B cell (primary cell): ENCODE results near the gene NFASC. TPM values are rescaled to one million over a fixed set of nuclear protein-coding genes. Genes with fewer than 3 reads are reported as not detected.

ENCODE experiments used
- ATAC-seq: fragments of 200-7000 bp; cut with Tn5 transposase; one replicate; pipeline ENCODE4 v1.10.0; 2021; ENCODE audit warnings: low read depth, mild to moderate bottlenecking, moderate number of reproducible peaks, moderate library complexity
- CTCF ChIA-PET: fragments of 350-600 bp; sonication (Branson Sonifier 250); formaldehyde crosslinking; loops from one replicate; lab custom pipeline; 2021; ENCODE audit warnings: antibody characterized with exemption, inconsistent platforms; lab: Charles Lee
- POLR2A ChIA-PET: fragments of 350-600 bp; sonication (Branson Sonifier 250); formaldehyde crosslinking; loops from one replicate; lab custom pipeline; 2021; ENCODE audit warnings: antibody characterized with exemption; lab: Charles Lee
- DNase-seq: peaks from one replicate; pipeline ENCODE4 v3.0.0; 2013
- H2AFZ ChIP-seq: 2 replicates; pipeline ENCODE4 v1.6.1; 2012; ENCODE audit warnings: mild to moderate bottlenecking, low read depth, low read length; ENCODE audit not compliant: insufficient read depth, poor library complexity, severe bottlenecking
- H3K27ac ChIP-seq, 2 donors: 1 replicate in 1 of 2; 2 replicates in 1 of 2; pipeline ENCODE4 v1.5.1; 2012 to 2013; ENCODE audit warnings: low read length in 2 of 2, mild to moderate bottlenecking in 2 of 2, moderate library complexity in 1 of 2
- H3K27me3 ChIP-seq, 4 experiments: fragments of 200-600 bp in 1 of 4; sonication (generic) in 1 of 4; replicated peaks in 1 of 4; 1 replicate in 2 of 4; 2 replicates in 2 of 4; pipeline versions ENCODE4 v1.6.1 to v1.7.0; 2013 to 2016; ENCODE audit warnings: low read length in 3 of 4, mild to moderate bottlenecking in 2 of 4, mixed read lengths in 1 of 4, moderate library complexity in 1 of 4; ENCODE audit not compliant: insufficient read depth in 4 of 4, control insufficient read depth in 3 of 4; ENCODE audit errors: control extremely low read depth in 1 of 4
- H3K36me3 ChIP-seq, 2 experiments: replicated peaks in 1 of 2; 1 replicate in 1 of 2; 2 replicates in 1 of 2; pipeline versions ENCODE4 v1.6.1 to v1.7.1; 2013; ENCODE audit warnings: low read length in 1 of 2; ENCODE audit not compliant: insufficient read depth in 2 of 2, control insufficient read depth in 1 of 2; ENCODE audit errors: control extremely low read depth in 1 of 2, extremely low read depth in 1 of 2
- H3K4me1 ChIP-seq, 2 donors: fragments of 200-600 bp in 1 of 2; sonication (generic) in 1 of 2; 1 replicate in 1 of 2; 2 replicates in 1 of 2; pipeline versions ENCODE4 v1.5.1 to v1.6.1; 2013 to 2017; ENCODE audit warnings: low read length in 2 of 2; ENCODE audit not compliant: control insufficient read depth in 2 of 2, insufficient read depth in 2 of 2
- H3K4me2 ChIP-seq: replicated peaks from 2 replicates; pipeline ENCODE3; 2012; ENCODE audit warnings: mild to moderate bottlenecking, low read depth, low read length; ENCODE audit not compliant: poor library complexity, severe bottlenecking
- H3K4me3 ChIP-seq, 5 experiments: fragments of 200-600 bp in 1 of 5; sonication (generic) in 1 of 5; 1 replicate in 3 of 5; 2 replicates in 2 of 5; pipeline versions ENCODE4 v1.5.1 to v1.7.0; 2011 to 2016; ENCODE audit warnings: low read length in 4 of 5, mild to moderate bottlenecking in 4 of 5, low read depth in 2 of 5, control low read depth in 1 of 5, moderate library complexity in 1 of 5; ENCODE audit not compliant: insufficient read depth in 1 of 5; ENCODE audit errors: control extremely low read depth in 1 of 5, extremely low read depth in 1 of 5
- H3K79me2 ChIP-seq: fragments of 200-600 bp; sonication (generic); one replicate; pipeline ENCODE4 v1.6.0; 2016; ENCODE audit warnings: low read length; ENCODE audit not compliant: control insufficient read depth, insufficient read depth
- H3K9ac ChIP-seq: fragments of 200-600 bp; sonication (generic); 2 replicates; pipeline ENCODE4 v1.6.1; 2017; ENCODE audit warnings: mild to moderate bottlenecking, low read length, moderate library complexity
- H3K9me3 ChIP-seq, 3 donors: one replicate each; pipeline versions ENCODE4 v1.6.1 to v1.7.1; 2013; ENCODE audit warnings: low read length in 2 of 3; ENCODE audit not compliant: control insufficient read depth in 2 of 3, insufficient read depth in 1 of 3; ENCODE audit errors: control extremely low read depth in 1 of 3
- H4K20me1 ChIP-seq: 2 replicates; pipeline ENCODE4 v1.6.0; 2012; ENCODE audit warnings: mild to moderate bottlenecking, low read length; ENCODE audit not compliant: insufficient read depth, control insufficient read depth, poor library complexity, severe bottlenecking
- H3K27ac Mint-ChIP-seq: one replicate; pipeline ENCODE4 v1.8.0; 2021; ENCODE audit warnings: mixed read lengths
- H3K27me3 Mint-ChIP-seq: one replicate; pipeline ENCODE4 v1.8.0; 2021; ENCODE audit warnings: mixed read lengths
- H3K4me1 Mint-ChIP-seq: one replicate; pipeline ENCODE4 v1.8.0; 2021; ENCODE audit warnings: mixed read lengths
- H3K4me3 Mint-ChIP-seq: one replicate; pipeline ENCODE4 v1.8.0; 2021; ENCODE audit warnings: mixed read lengths
- H3K9me3 Mint-ChIP-seq: one replicate; pipeline ENCODE4 v1.8.0; 2022; ENCODE audit warnings: mixed read lengths; ENCODE audit not compliant: insufficient read depth
- CTCF ChIP-seq: fragments of 200-600 bp; IDR thresholded peaks from one replicate; pipeline ENCODE4 v1.8.0; 2022; ENCODE audit warnings: antibody characterized with exemption, mild to moderate bottlenecking
- EZH2 ChIP-seq: IDR thresholded peaks from 2 replicates; pipeline ENCODE4 v1.6.1; 2012; ENCODE audit warnings: borderline replicate concordance, low read depth, mild to moderate bottlenecking, moderate library complexity, low read length; ENCODE audit not compliant: insufficient read depth, poor library complexity, severe bottlenecking
- WGBS: methylation state at CpG from one replicate; pipeline ENCODE4 v1.1.5; 2013; ENCODE audit warnings: missing lambda C conversion rate; ENCODE audit not compliant: insufficient coverage; 5-methylcytosine and 5-hydroxymethylcytosine counted together
- intact Hi-C: fragments of 100-400 bp; cut with micrococcal nuclease; formaldehyde crosslinking; loops from one replicate; pipeline ENCODE4 v1.10.0; 2022
- polyA plus RNA-seq: library from polyadenylated mRNA; depleted of rRNA; stranded (reverse); fragments of >200 nt; gene quantifications from 2 replicates; pipeline ENCODE4 v1.2.3, GENCODE V29; 2012
- total RNA-seq, 2 donors: library from RNA; stranded (reverse); fragments of 120-200 nt in 1 of 2; gene quantifications; 1 replicate in 1 of 2; 2 replicates in 1 of 2; pipeline versions ENCODE4 v1.2.3 to v1.2.4, GENCODE V29; 2013 to 2022

The NFASC gene
- total and polyA plus RNA-seq, 2 donors (not counting 1 experiment from before 2014, with no cell fraction given), result 0.06 to 0.39 TPM

- ChIA-PET POLR2A (no interaction called here), CTCF (no interaction called here)
- H3K36me3 ChIP-seq, result no peaks in the 10 kb centered on the region
- H4K20me1 ChIP-seq, result no peaks in the 10 kb centered on the region
- no peak overlapping the region for H3K4me3 ChIP-seq
- H3K9me3 ChIP-seq, result no peaks in the 10 kb centered on the region
- Mint-ChIP-seq H3K27ac (no peak overlapping the region), H3K4me3 (no peak overlapping the region), H3K9me3 (no peaks in the 10 kb centered on the region), H3K4me1 (no peaks in the 10 kb centered on the region), H3K27me3 (peaks cover 22% of the 10 kb centered on the region)
- ATAC-seq (no peak), DNase-seq (no peak)
- no peaks in the 10 kb centered on the region for H3K79me2 ChIP-seq
- no peak overlapping the region for H3K4me2 ChIP-seq
- no peaks in the 10 kb centered on the region for H3K4me1 ChIP-seq
- no peak overlapping the region for H3K27ac ChIP-seq
- no peaks in the 10 kb centered on the region for H3K27me3 ChIP-seq
- no peak overlapping the region for H2AFZ ChIP-seq
- no peak for TF ChIP-seq EZH2
- no peak for TF ChIP-seq CTCF
- intact Hi-C loops, result no loop called here
- 98% methylated on average over 8 of the region's 12 CpGs for WGBS
- H3K9ac ChIP-seq, result no peak overlapping the region
These were observed 139.0 kb downstream of the NFASC start for GRCh38 chr1:205009670-205010069.

- H3K4me2 ChIP-seq, result no peak overlapping the region
- Mint-ChIP-seq H3K27me3 (peaks cover 5% of the 10 kb centered on the region), H3K9me3 (no peaks in the 10 kb centered on the region), H3K4me1 (no peaks in the 10 kb centered on the region), H3K27ac (no peak overlapping the region), H3K4me3 (no peak overlapping the region)
- ChIA-PET CTCF (interaction anchor here (1.5 kb wide), 1 partner anchor 49 kb away, joined by 4 read pairs; no protein-coding TSS in a partner anchor), POLR2A (no interaction called here)
- no peak for DNase-seq
- H3K27me3 ChIP-seq, result no peaks in the 10 kb centered on the region
- TF ChIP-seq CTCF, result no peak
- no peak for TF ChIP-seq EZH2
- no peaks in the 10 kb centered on the region for H3K79me2 ChIP-seq
- no peak overlapping the region for H2AFZ ChIP-seq
- H3K4me1 ChIP-seq, result no peaks in the 10 kb centered on the region
- H3K4me3 ChIP-seq, result no peak overlapping the region
- no peak for ATAC-seq
- no peak overlapping the region for H3K9ac ChIP-seq
- no peak overlapping the region for H3K27ac ChIP-seq
- H4K20me1 ChIP-seq, result no peaks in the 10 kb centered on the region
- no peaks in the 10 kb centered on the region for H3K36me3 ChIP-seq
- 78% methylated on average over 10 of the region's 13 CpGs for whole genome bisulfite sequencing
- intact Hi-C loops, result no loop called here
- H3K9me3 ChIP-seq, result no peaks in the 10 kb centered on the region
These were observed 141.9 kb downstream of the NFASC start for GRCh38 chr1:205012391-205013140.
